NCI-H2196 (cell line): ENCODE results near the gene CCDC51.
A peak's percentile ranks its signal among the peaks of the same experiment; 100 is the strongest.

Source experiments
- DNase-seq: peaks from one replicate; lab custom pipeline; 2025; ENCODE audit not compliant: unreplicated experiment; lab: John Stamatoyannopoulos, UW

CCDC51 gene

DNA sequence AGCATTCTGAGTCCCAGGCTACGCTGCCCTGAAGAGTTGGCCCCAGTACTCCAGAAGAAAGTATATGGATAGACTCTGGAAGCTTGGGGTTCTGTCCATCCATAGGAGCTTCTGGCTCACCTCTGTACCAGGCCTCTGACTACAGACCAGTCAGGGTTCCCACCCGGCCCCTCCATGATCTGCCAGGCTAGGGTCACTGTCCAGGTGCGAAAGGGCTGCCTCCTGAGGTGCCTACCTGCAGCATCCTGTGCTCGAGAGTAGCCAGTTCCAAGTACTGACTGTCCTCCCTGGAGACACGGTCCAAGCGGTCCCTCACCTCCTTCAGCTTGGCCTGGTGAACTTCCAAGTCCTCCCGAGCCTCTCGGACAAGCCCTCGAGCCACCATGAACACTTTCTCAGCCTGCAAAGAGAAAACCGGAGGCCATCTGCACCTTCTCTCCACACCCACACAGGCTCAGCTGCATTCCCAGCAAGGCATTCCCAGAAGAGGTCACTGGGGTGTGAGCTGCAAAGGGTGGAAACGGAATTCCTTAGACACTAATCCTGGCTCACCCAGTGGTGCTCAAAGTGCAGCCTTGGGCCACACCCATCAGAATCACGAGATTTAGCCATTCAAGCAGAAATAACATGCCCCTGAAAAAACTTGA is 6.3 kb downstream of the CCDC51 start:
- no peak for DNase-seq

- peak; percentile 12 for DNase-seq
Measured at GRCh38 chr3:48432411-48433371, 7.2 kb downstream of the CCDC51 start.

GRCh38 chr3:48431224-48432029 is 8.5 kb downstream of the CCDC51 start:
- no peak for DNase-seq

DNA sequence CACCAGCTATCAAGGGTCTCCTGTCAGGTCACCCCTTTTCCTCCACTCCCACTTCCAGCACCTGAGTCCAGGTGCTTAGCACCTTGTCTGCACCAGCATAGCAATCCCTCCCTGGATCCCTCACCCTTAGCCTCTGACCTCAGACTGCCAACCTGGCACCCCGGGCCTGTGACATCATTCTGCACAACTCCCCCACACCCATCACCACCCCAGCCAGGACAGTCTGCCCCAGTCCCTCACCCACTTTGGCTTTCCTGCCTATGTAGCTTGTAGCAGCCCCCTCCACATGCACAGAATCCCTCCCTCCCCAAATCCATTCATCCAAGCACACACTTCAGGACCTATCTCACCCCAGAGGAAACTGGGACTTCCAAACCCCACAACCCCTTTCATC is 9.2 kb downstream of the CCDC51 start:
- DNase-seq: no peak

- peak; percentile 59 for DNase-seq
Measured at GRCh38 chr3:48429960-48430707, 9.8 kb downstream of the CCDC51 start, which contains the start of gene PLXNB1. PLXNB1 (minus strand) TSS chr3:48430086; CDS start chr3:48424611, 5,475 bp downstream.

GRCh38 chr3:48429317-48429959 is 10.5 kb downstream of the CCDC51 start:
- peak; percentile 62 for DNase-seq

GRCh38 chr3:48428572-48429316 is 11.2 kb downstream of the CCDC51 start:
- DNase-seq: no peak

DNA sequence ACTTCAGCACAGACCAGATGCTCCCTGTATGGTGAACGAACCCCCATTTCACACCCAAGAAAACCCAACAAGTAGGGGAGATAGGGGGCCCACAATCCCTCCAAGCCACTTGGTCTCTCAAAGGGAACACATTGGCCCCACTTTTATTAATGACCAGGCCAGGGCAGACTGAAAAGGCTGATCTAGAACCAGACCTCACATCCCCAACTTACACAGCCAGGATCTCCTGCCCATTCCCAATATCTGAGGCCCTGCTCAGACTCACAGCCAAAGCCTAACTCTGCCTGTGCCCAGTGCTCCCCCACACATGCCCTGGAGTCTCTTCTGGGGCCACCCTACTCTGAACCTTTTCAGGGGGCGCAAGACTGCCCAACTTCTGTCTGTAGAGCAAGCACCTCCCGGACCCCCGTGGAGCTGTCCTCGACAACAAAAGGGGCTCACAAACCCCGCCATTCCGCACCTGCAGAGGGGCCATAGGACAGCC is 11.8 kb downstream of the CCDC51 start:
- DNase-seq: no peak

- no peak for DNase-seq
Measured at GRCh38 chr3:48427630-48427962, 12.3 kb downstream of the CCDC51 start.

DNA sequence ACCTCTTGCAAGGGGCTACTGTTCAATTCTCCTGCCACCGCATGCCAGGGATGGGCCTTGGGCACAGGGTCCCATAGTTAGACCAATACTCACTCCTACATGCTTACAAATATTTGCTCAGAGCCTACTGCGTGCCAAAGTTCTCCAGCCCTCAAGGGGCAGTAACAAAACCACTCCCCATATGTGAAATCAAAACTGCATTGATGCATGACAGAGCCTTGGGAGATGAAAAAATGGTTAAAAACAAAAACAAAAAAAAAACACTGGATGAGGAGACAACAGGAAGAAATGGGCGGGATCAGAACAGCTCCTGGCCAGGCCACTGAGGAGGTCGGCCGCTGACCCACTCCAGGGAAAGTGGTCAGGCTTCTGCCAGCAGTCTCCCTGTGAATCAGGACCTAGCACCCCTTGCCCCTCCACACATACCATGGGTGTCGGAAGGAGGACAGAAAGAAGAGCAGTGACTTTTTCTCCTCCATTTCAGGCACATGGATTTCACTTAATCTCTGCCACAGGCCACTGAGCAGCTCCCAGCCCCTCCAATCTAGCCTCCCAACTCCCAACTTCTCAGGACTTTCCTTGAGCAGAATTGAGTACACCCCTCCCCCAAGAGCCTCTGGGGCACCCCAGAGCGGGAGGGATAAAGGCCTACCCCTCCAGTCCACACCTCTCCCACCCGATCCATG is 12.8 kb downstream of the CCDC51 start:
- DNase-seq: no peak

- no peak for DNase-seq
Measured at GRCh38 chr3:48426401-48426909, 13.5 kb downstream of the CCDC51 start.

GRCh38 chr3:48425281-48425812 is 14.6 kb downstream of the CCDC51 start:
- no peak for DNase-seq

DNA sequence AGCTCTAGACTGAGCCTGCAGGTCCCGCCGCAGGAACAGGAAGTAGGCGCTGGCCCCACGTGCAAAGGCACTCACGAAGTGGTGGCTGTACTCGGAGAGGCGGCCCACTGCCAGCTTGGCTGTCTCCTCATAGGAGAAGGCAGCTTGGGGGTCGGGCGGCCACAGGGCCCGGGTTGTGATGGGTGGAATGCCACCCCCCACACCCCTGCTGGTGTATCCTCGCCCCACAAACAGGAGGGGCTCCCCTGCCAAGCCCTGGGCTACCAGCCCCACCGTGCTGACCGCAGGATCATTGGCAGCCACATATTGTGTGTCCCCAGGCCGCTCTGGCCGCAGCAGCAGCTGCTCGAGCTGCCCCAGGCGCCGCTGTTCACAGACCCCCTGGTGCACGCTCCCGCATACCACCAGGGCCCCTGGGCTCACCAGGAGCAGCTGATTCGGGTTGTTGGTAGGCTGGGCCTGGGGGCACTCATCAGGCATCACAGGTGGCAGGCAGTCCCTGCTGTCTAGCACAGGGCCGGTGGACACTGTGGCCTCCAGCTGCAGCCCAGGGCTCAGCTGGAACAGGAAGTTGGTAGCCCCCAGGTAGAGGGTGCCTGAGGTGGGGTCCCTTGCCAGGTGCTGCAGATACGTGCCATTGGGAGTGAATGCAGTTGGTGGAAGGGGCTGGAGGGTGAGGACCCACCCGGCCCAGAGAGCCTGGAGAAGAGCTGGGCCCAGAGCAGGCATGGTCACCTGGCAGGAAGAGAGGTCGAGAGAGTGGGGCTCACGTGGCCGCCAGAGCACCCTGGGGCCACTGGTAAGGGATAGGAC is 15.8 kb downstream of the CCDC51 start:
- no peak for DNase-seq

DNA sequence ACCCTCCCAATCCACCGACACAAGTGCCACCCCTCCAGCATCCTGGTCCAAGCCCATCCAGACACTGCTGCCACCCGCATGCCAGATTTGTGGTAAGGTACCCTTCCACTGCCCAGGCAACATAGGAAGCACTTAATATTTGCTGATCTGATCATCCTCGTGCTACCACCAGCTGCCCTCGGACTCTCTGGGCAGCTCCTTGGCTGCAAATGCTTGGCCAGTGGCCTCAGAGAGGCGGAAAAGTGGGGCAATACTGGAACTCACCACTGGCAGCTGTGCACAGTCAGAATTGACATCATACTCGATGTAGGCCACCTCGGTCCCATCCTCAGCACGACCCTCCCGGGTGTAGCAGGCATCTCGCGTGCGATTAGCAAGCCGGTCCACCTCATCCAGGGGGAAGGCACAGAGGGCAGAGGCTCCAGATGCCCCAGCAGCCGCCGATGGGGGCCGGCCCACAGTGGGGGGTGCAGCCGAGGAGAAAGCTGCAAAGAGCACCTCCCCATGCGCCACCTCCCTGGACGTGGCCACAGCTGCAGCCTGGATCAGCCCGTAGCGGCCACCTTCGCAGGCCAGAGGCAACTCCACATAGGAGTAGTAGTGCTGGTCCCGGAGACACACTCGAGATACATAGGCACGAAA is 16.6 kb downstream of the CCDC51 start:
- no peak for DNase-seq

GRCh38 chr3:48422681-48423080 is 17.2 kb downstream of the CCDC51 start:
- DNase-seq: no peak

DNA sequence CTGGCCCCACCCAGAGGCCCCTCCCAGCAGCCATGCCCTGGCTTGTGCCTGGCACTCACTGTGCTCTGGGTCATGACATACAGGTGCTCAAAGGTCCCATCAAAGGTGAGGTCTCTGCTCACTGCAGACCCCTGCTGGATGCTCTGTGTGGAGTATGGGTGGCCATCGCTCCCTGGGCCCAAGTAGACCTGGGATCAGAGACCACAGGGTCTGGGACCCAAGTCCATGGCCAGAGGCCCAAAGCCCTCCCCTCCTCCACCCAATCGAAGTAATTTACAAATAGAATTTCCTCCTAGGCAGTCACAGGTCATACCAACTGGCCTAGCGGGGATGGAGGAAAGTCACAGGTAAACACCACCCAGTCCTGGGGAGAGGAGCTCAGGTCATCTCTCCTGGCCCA is 17.6 kb downstream of the CCDC51 start:
- DNase-seq: no peak

- no peak for DNase-seq
Measured at GRCh38 chr3:48420561-48420960, 19.4 kb downstream of the CCDC51 start.
